ENCODE measurements around the gene SORL1.

SORL1 gene

DNA sequence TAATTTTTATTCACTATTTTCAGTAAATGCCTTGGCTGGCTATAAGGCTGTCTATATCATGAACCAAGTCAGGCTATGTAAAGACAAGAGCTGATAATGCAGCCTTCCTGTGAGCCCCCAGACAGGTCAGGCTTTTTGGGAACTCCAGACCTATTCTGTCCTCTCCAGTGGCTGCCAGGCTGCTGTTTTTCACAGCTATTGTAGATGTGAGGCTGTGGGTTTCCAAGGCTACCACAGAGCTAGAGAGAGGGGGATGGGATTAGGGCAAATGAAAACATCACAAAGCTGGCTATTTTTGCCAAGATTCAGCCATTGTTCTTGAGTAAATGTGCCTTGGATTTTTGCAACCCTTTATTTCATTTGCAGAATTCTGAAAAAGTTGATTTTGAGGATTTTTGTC lies 56.3 kb downstream of the SORL1 start:
- no peak for DNase-seq (ENCODE audit: low read depth)

DNA sequence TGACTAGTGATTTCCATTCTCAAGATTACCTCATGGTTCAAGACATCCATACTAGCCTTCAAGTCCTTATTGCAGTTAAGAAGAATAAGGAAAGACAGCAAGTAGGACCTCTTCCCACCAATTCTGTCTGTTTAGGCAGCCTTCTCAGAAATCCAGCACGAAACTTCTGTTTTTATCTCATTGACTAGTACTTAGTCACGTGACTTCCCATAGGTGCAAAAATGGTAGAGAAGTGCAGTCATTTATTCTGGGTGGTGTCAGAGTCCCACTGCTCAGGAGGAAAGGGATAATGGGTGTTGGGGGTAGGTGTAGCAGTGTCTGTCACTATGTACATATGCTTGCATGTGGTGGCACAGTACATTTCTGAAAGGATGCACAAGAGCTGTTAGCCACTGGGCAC lies 58.3 kb downstream of the SORL1 start:
- DNase-seq (ENCODE audit: low read depth), result no peak

DNA sequence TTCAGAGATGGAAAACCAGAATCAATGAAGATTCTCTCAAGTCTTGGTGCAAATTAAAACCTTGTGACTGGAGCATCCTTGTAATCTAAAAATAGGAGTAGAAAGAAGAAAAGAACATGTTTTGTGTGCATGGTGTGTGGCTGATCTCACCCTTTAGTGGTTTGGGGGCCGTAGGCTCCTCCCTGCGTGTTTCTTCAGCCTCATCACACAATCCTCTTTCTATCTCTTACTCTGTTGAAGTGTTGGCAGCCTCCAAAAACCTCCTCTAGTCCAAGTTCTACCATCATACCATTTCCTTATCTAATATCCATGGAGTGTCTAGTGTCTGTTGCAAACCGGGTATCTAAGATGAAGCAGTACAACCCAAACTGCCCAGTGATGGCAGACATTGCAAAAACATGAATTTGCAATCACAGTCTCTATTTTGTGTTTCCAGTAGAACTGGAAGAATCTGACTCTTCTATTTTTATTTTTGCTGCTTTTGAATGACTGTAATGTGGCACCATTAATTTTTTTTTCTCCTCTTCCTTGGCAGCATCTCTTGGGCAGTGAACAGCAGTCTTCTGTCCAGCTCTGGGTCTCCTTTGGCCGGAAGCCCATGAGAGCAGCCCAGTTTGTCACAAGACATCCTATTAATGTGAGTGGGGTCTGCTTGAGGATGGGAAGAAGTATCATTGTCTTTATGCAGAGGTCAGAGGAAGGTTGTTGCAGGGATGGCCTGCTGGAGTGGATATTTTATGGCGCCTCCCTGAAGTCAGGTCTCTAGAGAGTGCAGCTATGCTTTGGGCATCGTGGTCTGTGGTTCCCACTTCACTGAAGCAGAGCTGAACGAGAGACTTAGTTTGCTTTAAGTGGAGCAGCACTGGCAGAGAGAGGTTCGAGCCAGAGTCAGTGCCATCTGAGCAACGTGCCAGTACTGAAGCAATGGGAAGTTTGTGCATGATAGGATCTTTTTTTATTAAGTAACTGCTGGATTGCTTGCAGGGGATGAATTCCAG lies 60.7 kb downstream of the SORL1 start:
- no peak for DNase-seq (ENCODE audit: low read depth)

DNA sequence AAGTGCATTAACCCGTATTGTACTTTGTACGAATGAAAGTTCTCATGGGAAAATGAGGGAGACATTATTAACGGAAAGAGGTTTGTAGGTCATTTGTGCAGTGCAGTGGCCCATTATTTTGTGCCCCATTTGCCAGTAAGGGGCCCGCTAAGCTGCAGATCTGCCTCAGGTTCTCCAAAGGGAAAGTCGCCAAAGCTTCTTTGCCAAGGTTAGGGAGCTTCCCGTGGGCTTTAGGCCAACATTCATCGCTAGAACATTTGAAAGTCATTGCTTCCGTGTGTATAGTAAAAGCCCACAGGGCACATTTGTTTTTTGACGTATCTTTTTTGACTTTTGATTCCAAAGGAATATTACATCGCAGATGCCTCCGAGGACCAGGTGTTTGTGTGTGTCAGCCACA lies 61.7 kb downstream of the SORL1 start:
- no peak for DNase-seq (ENCODE audit: low read depth)

DNA sequence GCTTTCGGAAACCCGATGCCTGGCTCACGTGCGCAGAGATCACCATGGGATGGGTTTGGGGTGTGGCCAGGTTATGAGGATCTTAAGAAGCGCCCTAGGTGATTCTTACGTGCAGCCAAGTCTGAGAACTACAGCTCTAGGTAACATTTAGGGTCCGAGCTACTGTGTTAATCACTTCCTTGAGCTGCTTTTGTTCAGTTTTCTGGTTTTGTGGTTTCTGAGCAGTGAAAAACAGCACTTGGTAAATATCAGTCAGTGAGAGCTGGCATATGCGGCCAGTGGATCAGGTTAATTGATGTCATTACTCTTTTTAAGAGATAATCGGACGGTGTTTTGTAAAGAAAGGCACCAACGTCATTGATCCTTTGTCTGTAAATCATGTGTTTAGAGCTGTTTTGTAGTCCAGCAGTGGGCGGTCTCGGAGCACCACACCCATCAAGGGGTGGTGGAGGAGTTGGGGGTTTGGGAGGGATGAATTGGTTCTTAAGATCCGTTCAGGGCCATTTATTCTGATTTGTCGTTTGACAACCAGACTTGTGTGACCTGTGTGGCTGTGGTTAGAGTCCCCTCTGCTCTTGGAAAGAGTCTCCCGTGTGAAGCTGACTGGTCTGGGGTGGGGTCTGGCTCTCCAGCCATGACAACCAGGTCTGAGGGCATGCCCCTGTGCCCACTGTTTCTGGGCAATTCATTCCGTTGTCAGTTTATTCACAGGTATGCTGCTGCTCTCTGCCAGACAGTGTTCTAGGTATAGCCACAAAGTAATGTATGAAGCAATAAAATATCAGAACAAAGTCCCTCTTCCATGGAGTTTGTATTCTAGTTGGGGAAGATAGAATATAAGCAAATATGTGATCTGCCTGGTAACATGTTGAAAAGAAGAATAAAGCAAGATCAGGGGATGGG lies 62.6 kb downstream of the SORL1 start:
- DNase-seq (ENCODE audit: low read depth), result no peak

DNA sequence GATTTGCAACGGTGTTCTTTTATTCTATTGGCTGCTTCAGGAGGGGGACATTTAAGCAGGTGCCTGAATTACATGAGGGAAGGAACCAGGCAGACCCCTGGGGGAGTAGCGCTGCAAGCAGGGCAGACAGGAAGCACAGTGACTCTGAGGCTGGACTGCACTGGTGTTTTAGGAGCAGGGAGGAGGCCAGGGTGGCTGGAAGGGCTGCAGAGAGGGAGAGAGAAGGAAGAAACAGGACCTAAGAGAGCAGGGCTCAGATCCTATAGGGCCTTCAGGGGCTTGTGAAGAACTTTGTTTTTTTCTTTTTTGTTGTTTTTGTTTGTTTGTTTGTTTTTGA lies 63.2 kb downstream of the SORL1 start:
- no peak for DNase-seq (ENCODE audit: low read depth)

DNA sequence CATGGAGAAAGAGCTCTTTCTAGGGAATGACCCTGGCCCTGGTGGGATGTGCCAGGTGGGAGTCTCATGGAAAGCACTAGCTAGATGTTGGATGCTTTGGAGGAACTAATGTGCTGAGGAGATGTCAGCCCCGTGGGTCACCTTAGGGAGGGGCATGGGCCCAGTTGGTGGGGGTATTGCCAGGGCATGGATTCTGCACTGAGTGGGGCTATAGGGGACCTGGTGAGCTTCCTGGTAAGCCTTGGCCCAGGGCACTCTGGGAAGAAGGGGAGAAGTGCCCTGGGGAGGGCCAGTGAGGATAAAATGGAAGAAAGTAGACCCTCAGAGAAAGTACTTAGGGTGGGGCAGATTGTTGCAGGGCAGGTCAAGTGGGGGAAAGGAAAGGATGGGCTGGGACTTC lies 65.9 kb downstream of the SORL1 start:
- DNase-seq (ENCODE audit: low read depth), result no peak

DNA sequence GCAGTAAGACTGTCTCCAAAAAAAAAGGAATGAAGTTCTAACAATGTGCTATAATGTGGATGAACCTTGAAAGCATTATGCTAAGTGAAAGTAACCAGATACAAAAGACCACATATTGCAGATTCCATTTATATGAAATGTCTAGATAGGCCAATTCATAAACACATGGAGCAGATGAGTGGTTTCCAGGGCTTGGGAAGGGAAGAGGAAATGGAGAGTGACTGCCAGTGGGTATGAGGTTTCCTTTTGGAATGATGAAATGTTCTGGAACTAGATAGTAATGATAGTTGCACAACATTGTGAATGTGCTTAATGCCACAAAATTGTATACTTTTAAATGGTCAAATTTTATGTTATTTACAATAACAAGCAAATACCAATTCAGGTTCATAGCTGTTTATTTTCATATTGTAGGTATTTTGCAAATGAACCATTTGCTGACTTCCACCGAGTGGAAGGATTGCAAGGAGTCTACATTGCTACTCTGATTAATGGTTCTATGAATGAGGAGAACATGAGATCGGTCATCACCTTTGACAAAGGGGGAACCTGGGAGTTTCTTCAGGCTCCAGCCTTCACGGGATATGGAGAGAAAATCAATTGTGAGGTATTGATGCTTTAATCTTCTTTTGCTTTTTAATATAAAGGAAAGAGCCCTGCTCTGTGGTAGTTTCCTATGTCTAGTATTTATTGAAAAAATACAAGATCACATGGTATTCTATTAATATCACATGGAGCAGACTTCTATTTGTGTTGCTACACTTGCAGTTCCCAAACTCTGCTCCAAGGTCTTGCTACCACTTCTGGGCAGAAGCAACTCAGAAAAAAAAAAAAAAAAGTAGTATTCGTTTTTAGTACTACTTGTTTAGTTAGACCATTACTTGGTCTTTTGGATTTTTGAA lies 68.4 kb downstream of the SORL1 start:
- peak; percentile 64 for DNase-seq (ENCODE audit: low read depth)

DNA sequence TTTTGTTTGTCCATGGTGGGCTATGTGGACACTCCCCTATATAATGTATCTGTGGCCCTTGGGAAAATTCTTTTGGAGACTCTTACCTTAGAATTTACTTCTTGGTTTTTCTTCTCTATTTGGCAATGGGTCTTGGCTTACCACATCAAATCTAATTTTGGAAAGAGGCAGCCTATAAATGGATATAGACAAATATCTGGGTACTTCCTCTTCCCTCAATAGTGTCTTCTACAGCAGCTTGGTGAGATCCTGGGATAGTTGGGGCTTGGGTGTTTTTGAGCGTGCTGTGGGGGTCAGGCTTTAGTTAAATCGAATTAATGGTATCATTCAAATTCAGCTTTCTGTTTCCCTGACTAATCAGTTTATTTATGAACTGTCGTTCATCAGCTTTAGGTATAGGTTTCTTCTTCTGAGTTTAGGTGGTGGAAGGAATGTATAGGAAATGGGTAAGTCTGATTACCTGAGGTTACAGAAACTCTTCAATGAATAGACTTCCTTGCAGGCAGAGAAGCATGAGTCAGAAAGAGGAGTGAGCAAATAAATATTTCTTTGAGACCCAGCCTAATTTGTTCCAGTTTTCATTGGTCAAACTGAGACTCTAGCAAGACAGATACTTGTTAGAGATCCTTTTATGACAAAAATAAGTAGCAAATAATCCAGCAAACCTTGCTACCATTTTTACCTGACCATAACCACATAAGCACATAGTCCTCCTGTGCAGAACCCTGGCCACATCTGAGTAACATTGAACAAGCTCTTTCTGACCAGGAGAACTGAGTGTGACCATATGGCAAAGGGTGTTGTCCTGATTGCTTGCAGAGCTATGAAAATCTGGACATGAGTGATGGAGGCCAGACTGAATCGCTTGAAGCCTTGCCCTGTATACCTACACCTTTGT lies 69.3 kb downstream of the SORL1 start:
- no peak for DNase-seq (ENCODE audit: low read depth)

DNA sequence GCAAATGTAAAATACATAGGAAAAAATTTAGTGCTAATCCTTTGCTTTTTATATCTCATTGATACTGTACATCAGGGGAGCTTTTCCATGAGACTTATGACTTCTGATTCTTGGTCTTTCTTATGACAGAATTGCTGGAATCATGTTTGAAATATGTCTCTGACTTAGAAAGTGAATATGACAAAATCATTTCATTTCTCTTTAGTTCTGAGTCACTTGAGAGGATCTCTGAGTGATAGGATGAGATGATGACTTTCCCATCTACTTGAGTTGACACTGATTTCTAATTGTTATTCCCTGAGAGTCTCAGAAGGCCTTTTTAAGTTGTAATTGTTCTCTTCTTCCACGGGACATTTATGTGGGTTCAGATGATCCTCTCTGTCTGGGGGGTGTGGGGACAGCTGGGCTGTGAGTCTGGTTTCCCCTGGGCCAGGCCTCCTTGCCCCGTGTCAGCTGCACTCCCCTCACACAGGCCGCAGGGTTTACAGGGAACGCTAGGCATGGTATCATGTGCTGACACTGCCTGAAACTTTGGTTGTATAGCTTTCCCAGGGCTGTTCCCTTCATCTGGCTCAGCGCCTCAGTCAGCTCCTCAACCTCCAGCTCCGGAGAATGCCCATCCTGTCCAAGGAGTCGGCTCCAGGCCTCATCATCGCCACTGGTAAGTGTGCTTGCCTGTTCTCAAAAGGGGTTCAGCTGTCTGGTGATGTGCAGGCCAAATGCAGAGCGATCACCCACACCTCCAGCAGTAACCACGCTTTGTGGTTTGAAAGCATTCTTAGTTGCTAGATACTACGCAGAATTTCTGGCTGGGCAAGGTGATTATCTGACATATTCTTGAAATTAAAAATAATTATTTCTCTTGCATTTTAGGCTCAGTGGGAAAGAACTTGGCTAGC lies 70.2 kb downstream of the SORL1 start:
- no peak for DNase-seq (ENCODE audit: low read depth)

DNA sequence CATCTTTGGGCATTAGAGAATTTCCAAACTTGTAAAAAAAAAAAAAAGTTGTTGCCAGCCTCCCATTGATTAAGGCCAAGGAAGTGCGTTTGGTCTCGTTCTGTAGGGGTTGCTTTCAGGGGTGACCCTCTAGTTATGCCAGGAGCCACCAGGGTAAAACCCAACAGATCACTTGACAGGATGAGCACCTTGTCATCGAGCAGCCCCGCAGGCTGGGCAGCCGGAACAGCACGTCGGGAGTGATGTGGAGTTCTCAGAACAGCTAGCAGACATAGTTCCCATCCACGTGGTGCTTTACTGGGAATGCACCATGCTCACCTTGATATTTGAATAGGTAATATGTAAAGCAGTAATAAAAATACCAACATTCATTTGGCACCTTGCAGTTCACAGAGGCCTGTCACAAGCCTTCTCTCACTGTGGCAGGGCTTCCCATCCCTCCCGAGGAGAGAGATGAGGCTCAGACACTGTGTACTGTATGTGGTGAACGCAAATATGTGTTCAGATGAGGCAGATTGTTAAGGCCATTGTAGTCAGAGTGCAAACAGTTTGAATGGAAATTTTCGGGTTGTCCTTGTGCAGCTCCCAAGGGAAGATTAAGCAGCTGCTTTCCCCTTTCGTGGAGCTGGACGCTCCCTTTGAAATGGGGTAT lies 71.6 kb downstream of the SORL1 start:
- no peak for DNase-seq (ENCODE audit: low read depth)

DNA sequence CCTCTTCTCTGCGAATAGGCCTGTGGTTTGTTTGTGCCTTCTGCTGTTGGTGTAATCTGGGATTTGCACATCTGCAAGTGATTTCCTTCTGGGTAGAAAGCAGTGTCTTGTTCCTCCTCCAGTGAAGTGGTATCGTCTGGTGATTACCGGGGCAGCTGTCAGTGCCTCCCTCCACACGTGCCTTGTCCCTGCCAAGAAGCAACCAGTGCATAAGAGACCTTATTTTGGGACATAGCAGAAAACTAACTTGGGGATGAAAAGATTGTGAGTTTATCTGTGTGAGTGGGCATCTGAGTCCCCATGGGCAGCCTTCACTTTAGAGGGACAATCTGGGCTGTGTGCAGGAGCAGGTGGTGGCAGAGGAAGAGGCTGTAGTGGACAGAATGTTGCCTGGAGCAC lies 72.1 kb downstream of the SORL1 start:
- DNase-seq (ENCODE audit: low read depth), result no peak

DNA sequence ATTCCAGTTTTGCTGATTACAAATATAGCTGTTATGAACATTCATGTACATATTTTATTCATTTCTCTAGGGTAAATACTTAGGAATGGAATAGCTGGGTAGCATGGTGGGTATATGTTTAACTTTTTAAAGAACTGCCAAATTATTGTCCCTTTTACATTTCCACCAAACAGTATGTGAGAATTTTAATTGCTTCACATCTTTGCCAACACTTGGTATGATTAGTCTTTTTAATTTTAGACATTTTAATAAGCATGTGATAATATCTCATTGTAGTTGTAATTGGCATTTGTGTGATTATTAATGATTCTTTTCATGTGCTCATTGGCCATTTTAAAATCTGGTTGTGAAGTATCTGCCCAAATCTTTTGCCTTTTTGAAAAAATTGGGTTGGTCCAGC lies 73.3 kb downstream of the SORL1 start:
- DNase-seq (ENCODE audit: low read depth), result no peak

DNA sequence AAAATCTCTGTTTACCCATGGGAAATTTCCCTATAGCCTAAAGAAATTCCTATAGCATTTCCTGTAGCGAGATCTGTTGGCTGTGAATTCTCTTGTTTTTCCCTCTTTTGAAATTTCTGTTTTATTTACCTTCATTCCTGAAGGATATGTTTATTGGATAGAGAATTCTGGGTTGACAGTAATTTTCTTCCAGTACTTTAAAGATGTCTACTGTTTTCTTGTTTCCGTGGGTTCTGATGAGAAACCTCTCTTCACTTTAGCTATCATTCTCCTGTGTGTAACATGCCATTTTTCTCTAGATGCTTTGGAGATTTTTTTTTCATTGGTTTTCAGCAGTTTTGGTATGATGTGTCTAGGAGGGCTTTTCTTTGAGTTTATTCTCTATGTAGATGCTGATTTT lies 78.1 kb downstream of the SORL1 start:
- DNase-seq (ENCODE audit: low read depth), result no peak

DNA sequence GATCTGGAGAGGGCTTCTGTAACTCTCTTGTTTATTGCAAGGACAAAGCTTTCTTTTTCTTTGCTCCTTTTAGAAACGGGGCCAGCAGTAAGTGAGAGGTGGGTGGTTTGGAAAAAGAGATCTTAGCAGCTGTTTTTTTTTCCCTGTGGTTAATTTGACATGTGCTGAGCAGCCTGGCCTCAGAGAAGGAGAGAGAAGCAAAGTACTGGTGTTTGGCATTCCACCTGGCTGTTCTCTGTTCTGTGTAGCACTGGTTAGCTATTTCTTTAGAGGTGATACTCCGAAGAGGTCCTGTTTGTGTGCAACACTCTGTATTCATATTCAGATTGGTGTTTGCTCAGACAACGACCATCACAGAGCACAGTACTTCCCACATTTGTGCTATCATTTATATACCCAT lies 81.5 kb downstream of the SORL1 start:
- DNase-seq (ENCODE audit: low read depth), result no peak

DNA sequence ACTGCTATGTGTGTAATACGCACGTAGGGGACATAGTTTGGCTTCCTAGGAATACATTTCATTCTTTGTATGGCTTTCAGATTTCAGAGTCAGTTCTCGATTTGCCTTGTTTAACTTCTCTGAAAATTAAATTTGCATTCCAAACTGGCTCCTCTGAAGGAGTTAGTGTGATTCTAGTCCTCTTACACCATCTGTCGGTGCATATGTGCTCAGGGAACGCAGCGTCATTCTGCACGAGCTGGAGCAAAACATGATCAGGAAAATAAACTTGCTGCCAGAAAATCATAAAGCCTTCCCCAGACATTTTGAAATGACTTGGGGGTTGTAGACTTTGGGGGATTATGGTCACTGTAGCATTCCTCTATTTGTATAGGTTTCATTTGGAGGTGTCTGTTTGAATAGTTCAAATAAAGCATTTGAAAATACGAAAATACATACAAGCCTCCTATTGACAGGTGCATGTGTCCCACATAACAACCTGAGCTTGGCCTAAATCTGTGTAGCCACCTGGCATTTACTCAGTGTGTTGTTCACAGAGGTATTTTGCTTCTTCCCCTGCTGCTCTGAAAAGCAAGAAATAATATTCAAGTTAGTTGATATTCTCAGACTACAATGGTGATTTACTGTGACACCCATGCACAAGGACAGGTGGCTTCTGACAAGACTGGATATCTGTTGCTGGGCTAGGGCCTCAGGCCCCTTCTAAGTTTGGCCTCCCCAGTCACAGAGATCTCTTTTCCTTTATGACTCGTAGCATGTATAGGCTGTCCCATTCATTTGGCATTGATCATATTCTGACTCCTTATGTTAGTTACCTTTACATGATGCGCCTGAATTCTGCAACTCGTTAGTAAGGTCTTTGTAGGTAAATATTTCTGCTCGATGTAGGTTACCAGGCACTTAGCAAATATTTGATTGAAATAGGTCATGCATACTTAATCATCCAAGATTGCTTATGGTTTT lies 82.3 kb downstream of the SORL1 start:
- DNase-seq (ENCODE audit: low read depth), result peak; percentile 17

DNA sequence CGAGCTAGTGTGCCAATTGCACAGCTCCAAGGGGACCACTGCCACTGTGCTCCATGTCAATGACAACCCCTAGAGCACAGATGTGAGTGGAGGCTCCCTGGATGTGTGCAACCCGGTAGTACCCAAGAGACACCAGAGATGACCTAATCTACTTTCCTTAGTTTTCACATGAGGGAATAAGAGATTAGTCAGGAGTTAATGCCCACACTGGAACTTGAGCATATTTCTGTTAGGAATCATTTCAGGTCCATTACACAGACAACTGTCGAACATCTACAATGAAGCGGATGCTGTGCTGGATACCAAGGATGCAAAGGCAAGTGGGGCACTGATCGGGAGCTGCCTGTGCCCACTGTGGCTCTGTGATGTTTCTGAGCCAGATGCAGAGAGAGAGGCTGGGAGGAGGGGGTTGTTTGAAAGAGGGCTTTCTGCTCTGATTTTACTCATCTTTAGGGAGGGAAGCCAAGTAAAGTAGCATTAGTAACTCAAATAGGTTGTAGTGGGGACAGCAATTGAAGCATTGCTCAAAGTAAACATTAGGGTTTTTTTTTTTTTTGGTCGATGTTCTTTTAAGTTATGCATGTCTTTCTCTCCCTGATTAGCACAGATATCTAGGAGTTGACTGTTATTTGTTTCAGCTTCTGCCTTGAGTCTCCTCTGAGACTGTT lies 83.1 kb downstream of the SORL1 start:
- DNase-seq (ENCODE audit: low read depth), result no peak

DNA sequence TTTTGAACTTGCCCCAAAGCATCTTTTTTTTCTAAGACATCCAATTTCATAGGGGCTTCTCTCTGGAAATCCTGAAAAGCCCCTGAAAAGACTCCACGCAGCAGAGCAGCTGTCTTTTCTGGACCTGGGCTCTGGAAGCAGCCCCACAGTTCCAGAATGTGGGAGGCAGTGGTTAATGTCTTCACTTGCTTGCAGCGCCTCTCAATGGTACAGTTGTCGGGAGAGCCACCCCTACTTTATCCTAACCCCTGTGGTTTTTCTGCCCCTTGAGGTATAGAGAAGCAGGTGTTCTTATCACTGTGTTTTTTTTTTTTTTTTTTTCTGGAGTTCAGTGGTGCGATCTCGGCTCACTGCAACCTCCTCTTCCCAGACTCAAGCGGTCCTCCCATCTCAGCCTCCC lies 84.0 kb downstream of the SORL1 start:
- DNase-seq (ENCODE audit: low read depth), result no peak

Measured in iris pigment epithelial cell (primary cell).